H1 (cell line): Measurements from ENCODE around the gene DEDD2. TPM values are rescaled to one million over a fixed set of nuclear protein-coding genes. Genes with fewer than 3 reads are reported as not detected.

Experiments
- CHD7 ChIP-seq: fragments of 300-600 bp; sonication (generic); IDR thresholded peaks from 2 replicates; pipeline ENCODE4 v1.7.1; 2012; ENCODE audit warnings: low read length, moderate library complexity, mild to moderate bottlenecking, inconsistent platforms; ENCODE audit not compliant: insufficient replicate concordance
- ZNF274 ChIP-seq: IDR thresholded peaks from 2 replicates; pipeline ENCODE4 v1.7.0; 2012; ENCODE audit warnings: low read length, borderline replicate concordance; ENCODE audit errors: extremely low read depth
- polyA plus RNA-seq, 7 experiments: library from polyadenylated mRNA; depleted of rRNA in 3 of 7; stranded (reverse) in 5 of 7; unstranded in 2 of 7; fragments of >200 nt in 5 of 7; fragments of 200-250 nt in 2 of 7; gene quantifications; 1 replicate in 5 of 7; 2 replicates in 1 of 7; 4 replicates in 1 of 7; pipeline versions ENCODE4 v1.2.1 to v1.2.3, GENCODE V29; 2011 to 2013; ENCODE audit warnings: missing spikeins in 2 of 7, mixed read lengths in 2 of 7
- total RNA-seq: library from RNA; stranded (reverse); fragmentation: NEBNext Ultra II Directional; extraction: Animal tissue kit (Norgen Biotek cat#: 25700); gene quantifications from 2 replicates; pipeline ENCODE4 v1.2.1, GENCODE V29; 2021

The DEDD2 gene
- total and polyA plus RNA-seq, 2 of the 8 experiments (the other 6 are each of a cell fraction or from before 2014, with no cell fraction given), result 37.8 to 65.0 TPM

GRCh38 chr19:42161616-42162263, 55.7 kb downstream of the DEDD2 start (continued):
- TF ChIP-seq CHD7 (no peak), ZNF274 (no peak)
